OCI-LY3 (cell line): ENCODE data around the gene CEP41.

Experiments
- H2AFZ ChIP-seq: fragments of 200-600, 300-600 bp; shearing (Covaris generic); 2 replicates; pipeline ENCODE4 v1.6.0; 2014; ENCODE audit warnings: antibody characterized with exemption, low read depth, low read length
- H3K27ac ChIP-seq: fragments of 200-600, 300-600 bp; sonication (generic); 2 replicates; pipeline ENCODE4 v1.5.1; 2014; ENCODE audit warnings: mild to moderate bottlenecking, low read length, moderate library complexity, mixed read lengths
- H3K27me3 ChIP-seq: fragments of 200-600, 300-600 bp; sonication (generic); 2 replicates; pipeline ENCODE4 v1.6.1; 2014; ENCODE audit warnings: low read depth, low read length, mixed read lengths
- H3K36me3 ChIP-seq: fragments of 200-600, 300-600 bp; sonication (generic); replicated peaks from 2 replicates; pipeline ENCODE3; 2014; ENCODE audit warnings: low read depth, low read length, mixed read lengths
- H3K4me1 ChIP-seq: fragments of 300-600, 200-600 bp; sonication (generic); 2 replicates; pipeline ENCODE4 v1.6.1; 2014; ENCODE audit warnings: low read length, mixed read lengths
- H3K4me2 ChIP-seq: fragments of 200-600, 300-600 bp; sonication (generic); 2 replicates; pipeline ENCODE4 v1.6.1; 2014; ENCODE audit warnings: low read length, mixed read lengths
- H3K4me3 ChIP-seq: fragments of 300-600, 200-600 bp; sonication (generic); 2 replicates; pipeline ENCODE4 v1.5.1; 2014; ENCODE audit warnings: antibody characterized with exemption, mild to moderate bottlenecking, low read length, moderate library complexity
- H3K79me2 ChIP-seq: fragments of 300-600, 200-600 bp; shearing (Covaris generic); 2 replicates; pipeline ENCODE4 v1.6.1; 2014; ENCODE audit warnings: mild to moderate bottlenecking, low read length, mixed read lengths
- H3K9ac ChIP-seq: fragments of 300-600, 200-600 bp; shearing (Covaris generic); 2 replicates; pipeline ENCODE4 v1.6.0; 2014; ENCODE audit warnings: mild to moderate bottlenecking, low read length, moderate library complexity
- H3K9me3 ChIP-seq: fragments of 200-600, 300-600 bp; shearing (Covaris generic); 2 replicates; pipeline ENCODE4 v1.6.1; 2014; ENCODE audit warnings: low read length, mixed read lengths; ENCODE audit not compliant: insufficient read depth
- H4K20me1 ChIP-seq: fragments of 200-600, 300-600 bp; sonication (generic); 2 replicates; pipeline ENCODE4 v1.6.1; 2016; ENCODE audit warnings: low read length, mixed read lengths; ENCODE audit not compliant: insufficient read depth
- EZH2phosphoT487 ChIP-seq: fragments of 200-600 bp; shearing (Covaris generic); IDR thresholded peaks from 2 replicates; pipeline ENCODE4 v1.6.1; 2018; ENCODE audit warnings: antibody characterized with exemption, mixed run types, low read depth
- TF ChIP-seq, protein P1 (sequence below): fragments of 200-600, 300-600 bp; sonication (generic); IDR thresholded peaks from 2 replicates; pipeline ENCODE4 v1.5.1; 2014; ENCODE audit warnings: antibody characterized with exemption, low read length, low read depth

The CEP41 gene

DNA sequence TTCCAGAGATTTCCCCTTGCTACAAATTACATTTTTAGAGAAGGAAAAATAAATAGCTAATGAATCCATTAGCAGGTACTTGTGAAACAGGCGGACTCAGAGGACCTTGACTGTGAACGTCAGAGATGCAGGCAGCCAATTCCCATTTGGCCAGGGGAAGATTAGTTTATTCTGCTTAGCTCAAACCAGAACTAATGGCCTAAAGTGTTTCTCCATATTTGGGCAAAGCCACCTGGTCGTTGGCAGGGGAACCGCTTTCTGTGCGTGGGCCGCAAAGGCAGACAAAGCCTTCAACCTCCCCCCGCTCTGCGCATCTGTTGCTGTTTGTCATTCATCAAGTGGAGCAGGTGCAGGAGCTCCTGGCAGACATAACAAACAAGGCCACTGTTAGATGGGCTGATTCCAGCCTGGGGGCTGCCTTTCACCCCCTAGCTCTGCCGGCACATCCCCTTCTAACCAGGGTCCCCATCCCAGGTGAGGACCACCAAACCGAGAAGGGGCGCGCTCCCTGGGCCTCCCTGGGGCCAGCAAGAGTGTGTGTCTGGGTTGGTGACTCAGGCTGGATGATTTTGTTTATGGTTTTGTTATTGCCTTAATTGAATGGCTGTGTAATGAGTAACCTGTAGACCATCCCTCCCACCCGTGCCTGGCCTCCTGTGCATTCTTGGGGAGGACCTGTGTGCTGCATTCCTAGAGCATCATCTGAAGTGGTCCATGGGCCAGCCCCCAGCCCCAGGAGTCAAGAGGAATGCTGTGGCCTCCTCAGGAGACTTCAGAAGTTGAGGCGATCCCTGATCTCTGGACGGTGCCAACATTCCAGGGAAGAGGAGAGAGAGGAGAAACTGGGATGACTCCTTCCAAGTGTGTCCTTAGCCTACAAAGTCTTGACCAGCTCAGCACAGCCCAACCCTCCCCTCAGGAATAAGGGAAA, 75.0 kb downstream of the CEP41 start:
- TF ChIP-seq, protein P1, sequence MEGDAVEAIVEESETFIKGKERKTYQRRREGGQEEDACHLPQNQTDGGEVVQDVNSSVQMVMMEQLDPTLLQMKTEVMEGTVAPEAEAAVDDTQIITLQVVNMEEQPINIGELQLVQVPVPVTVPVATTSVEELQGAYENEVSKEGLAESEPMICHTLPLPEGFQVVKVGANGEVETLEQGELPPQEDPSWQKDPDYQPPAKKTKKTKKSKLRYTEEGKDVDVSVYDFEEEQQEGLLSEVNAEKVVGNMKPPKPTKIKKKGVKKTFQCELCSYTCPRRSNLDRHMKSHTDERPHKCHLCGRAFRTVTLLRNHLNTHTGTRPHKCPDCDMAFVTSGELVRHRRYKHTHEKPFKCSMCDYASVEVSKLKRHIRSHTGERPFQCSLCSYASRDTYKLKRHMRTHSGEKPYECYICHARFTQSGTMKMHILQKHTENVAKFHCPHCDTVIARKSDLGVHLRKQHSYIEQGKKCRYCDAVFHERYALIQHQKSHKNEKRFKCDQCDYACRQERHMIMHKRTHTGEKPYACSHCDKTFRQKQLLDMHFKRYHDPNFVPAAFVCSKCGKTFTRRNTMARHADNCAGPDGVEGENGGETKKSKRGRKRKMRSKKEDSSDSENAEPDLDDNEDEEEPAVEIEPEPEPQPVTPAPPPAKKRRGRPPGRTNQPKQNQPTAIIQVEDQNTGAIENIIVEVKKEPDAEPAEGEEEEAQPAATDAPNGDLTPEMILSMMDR: no peak
- no peak for TF ChIP-seq EZH2phosphoT487
- Histone ChIP-seq H3K79me2 (no peaks in the 10 kb centered on the region), H3K4me2 (no peak overlapping the region), H3K9ac (no peak overlapping the region), H3K27me3 (no peaks in the 10 kb centered on the region), H3K36me3 (no peaks in the 10 kb centered on the region), H3K4me1 (peaks cover 3% of the 10 kb centered on the region; the same call in 1 of the 2 replicates), H2AFZ (no peak overlapping the region), H3K4me3 (no peak overlapping the region), H4K20me1 (no peaks in the 10 kb centered on the region), H3K27ac (no peak overlapping the region), H3K9me3 (peaks cover 6% of the 10 kb centered on the region; the same call in 1 of the 2 replicates)

- no peaks in the 10 kb centered on the region for H4K20me1 ChIP-seq
- no peaks in the 10 kb centered on the region for H3K36me3 ChIP-seq
- H2AFZ ChIP-seq: no peak overlapping the region
- H3K4me1 ChIP-seq: peaks cover 3% of the 10 kb centered on the region; the same call in 1 of the 2 replicates
- H3K27me3 ChIP-seq: no peaks in the 10 kb centered on the region
- H3K9me3 ChIP-seq: peaks cover 6% of the 10 kb centered on the region; the same call in 1 of the 2 replicates
- H3K79me2 ChIP-seq: no peaks in the 10 kb centered on the region
- no peak overlapping the region for H3K9ac ChIP-seq
- no peak overlapping the region for H3K27ac ChIP-seq
- no peak overlapping the region for H3K4me2 ChIP-seq
- TF ChIP-seq, protein P1: no peak
- TF ChIP-seq EZH2phosphoT487: no peak
- no peak overlapping the region for H3K4me3 ChIP-seq
Measured at GRCh38 chr7:130365088-130365487, 75.7 kb downstream of the CEP41 start.

DNA sequence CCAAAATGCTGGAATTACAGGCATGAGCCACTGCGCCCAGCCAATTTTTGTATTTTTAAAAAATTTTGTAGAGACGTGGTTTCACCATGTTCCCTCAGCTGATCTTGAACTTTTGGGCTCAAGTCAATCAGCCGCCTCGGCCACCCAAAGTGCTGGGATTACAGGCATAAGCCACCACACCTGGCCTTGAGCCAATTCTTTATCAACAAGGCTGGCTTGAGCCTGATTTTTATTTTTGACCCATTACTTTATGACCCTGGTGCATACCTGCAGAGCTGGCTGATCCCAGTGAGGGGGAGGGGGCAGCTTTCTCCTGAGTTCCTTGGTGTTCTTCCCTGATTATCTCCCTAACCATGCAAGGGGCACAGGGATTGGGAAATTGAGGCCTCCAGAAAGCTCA, 76.4 kb downstream of the CEP41 start:
- Histone ChIP-seq H3K9me3 (peaks cover 9% of the 10 kb centered on the region; the same call in 1 of the 2 replicates), H3K4me2 (no peak overlapping the region), H3K79me2 (no peaks in the 10 kb centered on the region), H3K4me1 (peaks cover 3% of the 10 kb centered on the region; the same call in 1 of the 2 replicates), H2AFZ (no peak overlapping the region), H3K4me3 (no peak overlapping the region), H3K27ac (no peak overlapping the region), H3K36me3 (no peaks in the 10 kb centered on the region), H3K27me3 (no peaks in the 10 kb centered on the region), H3K9ac (no peak overlapping the region), H4K20me1 (no peaks in the 10 kb centered on the region)
- TF ChIP-seq, protein P1: no peak
- no peak for TF ChIP-seq EZH2phosphoT487

DNA sequence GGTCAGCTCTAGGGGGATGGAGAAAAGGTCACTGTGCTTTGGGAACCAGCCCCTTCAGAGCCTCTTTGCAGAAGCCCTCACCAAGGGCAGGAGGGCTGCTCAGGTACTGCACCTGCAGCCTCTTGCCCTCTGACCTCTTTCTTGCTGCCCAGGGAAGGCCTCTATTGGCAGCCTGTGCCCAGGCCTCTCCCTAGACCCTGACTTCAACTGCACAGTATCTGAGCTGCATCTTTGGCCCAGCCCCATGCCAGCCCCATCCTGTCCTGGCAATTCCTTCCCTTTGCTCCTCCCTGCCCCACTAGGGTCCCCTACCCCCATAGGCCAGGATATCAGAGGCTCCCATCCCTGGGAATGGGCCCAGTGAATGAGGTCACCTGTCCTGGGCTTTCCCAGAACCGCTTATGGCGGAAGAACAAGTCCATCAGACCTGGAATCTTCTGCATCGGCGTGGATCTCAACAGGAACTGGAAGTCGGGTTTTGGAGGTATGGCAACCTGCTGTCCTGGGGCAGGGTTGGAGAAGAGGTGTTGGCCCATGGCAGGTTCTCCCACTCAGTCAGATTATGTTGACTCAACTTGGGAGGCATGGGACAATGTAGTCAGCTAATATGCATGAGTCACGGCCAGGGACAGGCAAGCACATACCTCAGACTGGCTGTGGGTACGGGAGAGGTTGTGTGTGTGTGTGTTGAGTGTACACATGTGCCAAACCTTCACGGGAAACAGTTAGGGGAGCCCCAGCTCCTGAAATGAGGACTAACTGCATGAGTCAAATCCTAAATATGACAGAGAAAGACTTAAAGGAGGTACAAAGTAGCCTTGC, 77.6 kb downstream of the CEP41 start:
- Histone ChIP-seq H2AFZ (no peak overlapping the region), H3K9me3 (peaks cover 12% of the 10 kb centered on the region; the same call in 1 of the 2 replicates), H3K27ac (no peak overlapping the region), H3K27me3 (no peaks in the 10 kb centered on the region), H3K4me2 (no peak overlapping the region), H3K9ac (no peak overlapping the region), H3K4me3 (no peak overlapping the region), H4K20me1 (no peaks in the 10 kb centered on the region), H3K36me3 (no peaks in the 10 kb centered on the region), H3K79me2 (no peaks in the 10 kb centered on the region), H3K4me1 (peaks cover 3% of the 10 kb centered on the region; the same call in 1 of the 2 replicates)
- TF ChIP-seq, protein P1: no peak
- TF ChIP-seq EZH2phosphoT487: no peak
